ENCODE results near the gene SBK1.
"Not testable (repeated sequence)": the region's sequence is repeated elsewhere in the genome, so short reads cannot be mapped to it uniquely, and the experiment has no call there.

Gene SBK1

GRCh38 chr16:28309811-28310311 is 17.5 kb downstream of the SBK1 start:
- no peak for DNase-seq

GRCh38 chr16:28310796-28311195 is 18.5 kb downstream of the SBK1 start:
- no peak for DNase-seq

GRCh38 chr16:28311413-28311812 is 19.1 kb downstream of the SBK1 start:
- no peak for DNase-seq

GRCh38 chr16:28311913-28312312 is 19.6 kb downstream of the SBK1 start:
- DNase-seq: no peak

- DNase-seq: no peak
Observed at GRCh38 chr16:28312327-28312726, 20.0 kb downstream of the SBK1 start.

- DNase-seq: no peak
Observed at GRCh38 chr16:28313587-28313986, 21.3 kb downstream of the SBK1 start.

- DNase-seq: no peak
Observed at GRCh38 chr16:28316054-28316453, 23.7 kb downstream of the SBK1 start.

- DNase-seq: no peak
Observed at GRCh38 chr16:28317040-28317880, 24.9 kb downstream of the SBK1 start.

GRCh38 chr16:28318042-28318744 is 25.9 kb downstream of the SBK1 start:
- no peak for DNase-seq

GRCh38 chr16:28319476-28320022 is 27.2 kb downstream of the SBK1 start:
- DNase-seq: no peak

GRCh38 chr16:28320023-28320561 is 27.8 kb downstream of the SBK1 start:
- DNase-seq: no peak

GRCh38 chr16:28320741-28321140 is 28.4 kb downstream of the SBK1 start:
- no peak for DNase-seq

- no peak for DNase-seq
Observed at GRCh38 chr16:28321700-28322411, 29.5 kb downstream of the SBK1 start.

- peak; percentile 32 for DNase-seq
Observed at GRCh38 chr16:28324235-28324886, 32.0 kb downstream of the SBK1 start.

GRCh38 chr16:28324887-28325279 is 32.6 kb downstream of the SBK1 start:
- no peak for DNase-seq

- peak; percentile 44 for DNase-seq
Observed at GRCh38 chr16:28326881-28327610, 34.7 kb downstream of the SBK1 start.

GRCh38 chr16:28330232-28330631 is 37.9 kb downstream of the SBK1 start:
- not testable (repeated sequence) for DNase-seq

GRCh38 chr16:28330981-28331380 is 38.7 kb downstream of the SBK1 start:
- not testable (repeated sequence) for DNase-seq

GRCh38 chr16:28332632-28333031 is 40.3 kb downstream of the SBK1 start:
- not testable (repeated sequence) for DNase-seq

GRCh38 chr16:28335678-28336077 is 43.4 kb downstream of the SBK1 start:
- not testable (repeated sequence) for DNase-seq

GRCh38 chr16:28336940-28337710 is 44.8 kb downstream of the SBK1 start:
- not testable (repeated sequence) for DNase-seq

Data from SHP77 treated with DMSO at 0.1 percent for 48 hours (cell line).